Pons (tissue), 1 donor: ENCODE measurements around the gene PRKN.

Experiments
- DNase-seq: peaks from one replicate; pipeline ENCODE4 v3.0.0-alpha.2; 2016; ENCODE audit warnings: low spot score

The PRKN gene

GRCh38 chr6:162373868-162374267, 353.7 kb downstream of the PRKN start:
- DNase-seq: no peak

- DNase-seq: no peak
Observed at GRCh38 chr6:162373192-162373591, 354.4 kb downstream of the PRKN start.

GRCh38 chr6:162372106-162372505, 355.5 kb downstream of the PRKN start:
- peak; percentile 11 for DNase-seq

GRCh38 chr6:162371121-162371520, 356.4 kb downstream of the PRKN start:
- peak; percentile 23 for DNase-seq

GRCh38 chr6:162369091-162369490, 358.5 kb downstream of the PRKN start:
- no peak for DNase-seq

GRCh38 chr6:162364488-162364887, 363.1 kb downstream of the PRKN start:
- DNase-seq: no peak

- DNase-seq: no peak
Observed at GRCh38 chr6:162363757-162364156, 363.8 kb downstream of the PRKN start.

- no peak for DNase-seq
Observed at GRCh38 chr6:162360901-162361567, 366.5 kb downstream of the PRKN start.

- no peak for DNase-seq
Observed at GRCh38 chr6:162358625-162359024, 368.9 kb downstream of the PRKN start.

- peak; percentile 43 for DNase-seq
Observed at GRCh38 chr6:162345051-162345511, 382.5 kb downstream of the PRKN start.

GRCh38 chr6:162344646-162345010, 382.9 kb downstream of the PRKN start:
- no peak for DNase-seq

GRCh38 chr6:162343936-162344645, 383.5 kb downstream of the PRKN start:
- peak; percentile 42 for DNase-seq

GRCh38 chr6:162343198-162343935, 384.2 kb downstream of the PRKN start:
- no peak for DNase-seq

- no peak for DNase-seq
Observed at GRCh38 chr6:162337412-162337811, 390.2 kb downstream of the PRKN start.

- DNase-seq: no peak
Observed at GRCh38 chr6:162336359-162336758, 391.2 kb downstream of the PRKN start.

GRCh38 chr6:162332365-162332764, 395.2 kb downstream of the PRKN start:
- no peak for DNase-seq

- no peak for DNase-seq
Observed at GRCh38 chr6:162331911-162332310, 395.7 kb downstream of the PRKN start.

- DNase-seq: no peak
Observed at GRCh38 chr6:162325826-162326225, 401.7 kb downstream of the PRKN start.

GRCh38 chr6:162325051-162325450, 402.5 kb downstream of the PRKN start:
- no peak for DNase-seq

GRCh38 chr6:162315291-162315690, 412.3 kb downstream of the PRKN start:
- no peak for DNase-seq

GRCh38 chr6:162313922-162314660, 413.5 kb downstream of the PRKN start:
- no peak for DNase-seq

GRCh38 chr6:162307865-162308264, 419.7 kb downstream of the PRKN start:
- no peak for DNase-seq
